ENCODE measurements around the gene DRP2. TPM values are rescaled to one million over a fixed set of nuclear protein-coding genes. Genes with fewer than 3 reads are reported as not detected.

Gene DRP2
- total RNA-seq, 2 donors from 2014 or later: 0.14 to 0.99 TPM

DNA sequence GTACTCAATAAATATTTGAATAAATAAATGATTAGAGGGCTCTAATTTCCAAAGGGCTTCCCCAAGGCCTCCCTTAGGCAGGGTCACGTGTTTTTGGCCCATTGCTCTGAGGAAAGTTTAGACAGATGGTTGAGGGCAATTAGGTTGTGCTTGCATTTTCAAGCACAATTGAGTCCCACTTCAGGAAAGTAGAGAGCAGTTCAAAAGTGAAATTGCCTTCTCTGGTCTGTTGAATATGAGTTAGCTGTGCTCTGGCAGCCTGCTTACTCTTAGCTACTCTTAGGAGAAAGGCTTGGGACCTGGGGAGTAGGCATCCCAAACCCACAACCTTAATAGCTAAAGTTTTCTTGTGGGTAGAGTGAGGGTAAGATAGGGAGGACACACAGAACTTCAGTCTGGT lies 9.0 kb upstream of the DRP2 start:
- Histone ChIP-seq H3K4me3 (no peak overlapping the region), H3K36me3 (no peaks in the 10 kb centered on the region), H3K9me3 (no peaks in the 10 kb centered on the region), H3K27me3 (replicated peaks; ENCODE audit: insufficient read depth) (no peaks in the 10 kb centered on the region), H3K4me1 (ENCODE audit: control insufficient read depth in 1 of 2, low read depth in 2 of 2) (no peaks in the 10 kb centered on the region), H3K27ac (no peak overlapping the region)
- DNase-seq (ENCODE audit: low spot score) (no peak), ATAC-seq (ENCODE audit: insufficient number of reproducible peaks, low FRiP score, low read depth) (no peak)
- TF ChIP-seq, protein P1, sequence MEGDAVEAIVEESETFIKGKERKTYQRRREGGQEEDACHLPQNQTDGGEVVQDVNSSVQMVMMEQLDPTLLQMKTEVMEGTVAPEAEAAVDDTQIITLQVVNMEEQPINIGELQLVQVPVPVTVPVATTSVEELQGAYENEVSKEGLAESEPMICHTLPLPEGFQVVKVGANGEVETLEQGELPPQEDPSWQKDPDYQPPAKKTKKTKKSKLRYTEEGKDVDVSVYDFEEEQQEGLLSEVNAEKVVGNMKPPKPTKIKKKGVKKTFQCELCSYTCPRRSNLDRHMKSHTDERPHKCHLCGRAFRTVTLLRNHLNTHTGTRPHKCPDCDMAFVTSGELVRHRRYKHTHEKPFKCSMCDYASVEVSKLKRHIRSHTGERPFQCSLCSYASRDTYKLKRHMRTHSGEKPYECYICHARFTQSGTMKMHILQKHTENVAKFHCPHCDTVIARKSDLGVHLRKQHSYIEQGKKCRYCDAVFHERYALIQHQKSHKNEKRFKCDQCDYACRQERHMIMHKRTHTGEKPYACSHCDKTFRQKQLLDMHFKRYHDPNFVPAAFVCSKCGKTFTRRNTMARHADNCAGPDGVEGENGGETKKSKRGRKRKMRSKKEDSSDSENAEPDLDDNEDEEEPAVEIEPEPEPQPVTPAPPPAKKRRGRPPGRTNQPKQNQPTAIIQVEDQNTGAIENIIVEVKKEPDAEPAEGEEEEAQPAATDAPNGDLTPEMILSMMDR (IDR thresholded peaks at IDR 0.05): no peak

DNA sequence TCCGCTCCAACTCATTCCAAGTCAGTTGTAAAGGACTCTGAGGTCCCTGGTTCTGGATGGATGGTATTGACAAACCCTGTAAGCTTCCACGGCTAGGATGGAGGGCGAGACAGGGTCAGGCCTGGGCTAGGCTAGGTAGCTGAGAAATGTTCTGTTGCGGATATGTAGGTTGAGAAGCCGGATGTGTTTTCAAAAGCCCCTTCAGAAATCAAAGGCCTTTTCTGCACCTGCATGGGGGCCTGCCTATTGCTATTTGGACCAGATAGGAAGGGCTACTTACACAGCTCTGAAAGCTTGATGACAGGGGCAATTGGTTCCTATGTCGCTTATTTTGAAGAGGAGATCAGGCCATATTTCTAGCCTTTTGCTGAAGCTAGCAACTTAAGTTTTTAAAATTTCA lies 1.9 kb upstream of the DRP2 start:
- Histone ChIP-seq H3K4me3 (no peak overlapping the region), H3K27ac (no peak overlapping the region), H3K27me3 (replicated peaks; ENCODE audit: insufficient read depth) (no peaks in the 10 kb centered on the region), H3K9me3 (no peaks in the 10 kb centered on the region), H3K4me1 (ENCODE audit: control insufficient read depth in 1 of 2, low read depth in 2 of 2) (no peaks in the 10 kb centered on the region), H3K36me3 (no peaks in the 10 kb centered on the region)
- TF ChIP-seq, protein P1 (IDR thresholded peaks at IDR 0.05): no peak
- DNase-seq (ENCODE audit: low spot score) (no peak), ATAC-seq (ENCODE audit: insufficient number of reproducible peaks, low FRiP score, low read depth) (no peak)

DNA sequence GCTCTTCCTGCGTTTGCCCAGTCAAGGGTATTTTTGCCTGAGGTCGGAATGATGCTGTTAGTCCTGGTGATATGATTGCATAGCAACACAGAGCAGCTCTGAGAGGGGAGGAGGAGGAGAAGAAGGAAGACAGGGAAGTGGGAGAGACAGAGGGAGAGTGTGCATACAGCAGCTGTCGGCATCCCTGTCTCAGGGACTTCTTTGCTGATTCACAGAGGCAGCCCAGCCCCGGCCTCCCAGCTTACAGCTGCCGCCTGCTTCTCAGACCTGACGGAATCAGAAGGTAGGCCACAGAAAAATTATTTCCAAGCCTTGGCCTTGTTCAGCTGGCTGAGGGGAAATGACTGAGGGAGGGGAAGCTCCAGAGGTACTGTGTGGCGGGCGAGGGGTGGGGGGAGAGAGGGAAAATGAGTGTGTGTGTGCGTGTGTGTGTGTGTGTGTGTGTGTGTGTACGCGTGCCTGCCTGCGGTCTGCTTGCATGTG lies 319 bp downstream of the DRP2 start:
- Histone ChIP-seq H3K4me3 (no peak overlapping the region), H3K27ac (no peak overlapping the region)

DNA sequence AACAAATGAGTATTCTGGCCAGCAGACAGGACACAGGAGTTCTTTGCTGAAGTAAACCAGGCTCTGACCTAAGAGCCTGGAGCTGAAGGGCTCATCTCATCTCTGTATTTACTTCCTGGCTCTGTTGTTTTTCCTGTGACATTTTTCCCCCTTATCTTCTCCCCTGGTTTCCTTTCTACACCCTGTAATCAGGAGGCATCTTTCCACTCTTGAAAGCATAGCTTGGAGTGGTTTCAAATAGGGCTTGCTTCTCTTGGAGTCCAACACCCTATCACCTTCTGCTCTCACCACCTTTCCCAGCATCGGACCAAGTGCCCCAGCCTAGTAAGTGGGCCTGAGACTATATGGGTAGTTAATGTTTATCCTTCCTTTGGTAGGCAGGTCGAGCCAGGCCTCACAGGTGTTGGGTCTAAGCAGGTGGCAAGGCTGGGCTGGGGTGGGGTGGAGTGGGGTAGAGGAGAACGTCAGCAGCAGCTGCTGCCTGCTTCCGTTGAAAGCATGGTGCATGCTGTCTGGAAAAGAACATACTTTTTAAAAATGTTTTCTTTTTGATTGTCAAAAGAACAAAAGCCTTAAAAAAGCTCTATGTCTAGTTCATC lies 1.2 kb downstream of the DRP2 start:
- Histone ChIP-seq H3K36me3 (no peaks in the 10 kb centered on the region), H3K4me1 (ENCODE audit: control insufficient read depth in 1 of 2, low read depth in 2 of 2) (no peaks in the 10 kb centered on the region), H3K27me3 (replicated peaks; ENCODE audit: insufficient read depth) (no peaks in the 10 kb centered on the region), H3K9me3 (no peaks in the 10 kb centered on the region), H3K4me3 (no peak overlapping the region), H3K27ac (no peak overlapping the region)
- DNase-seq (ENCODE audit: low spot score) (no peak), ATAC-seq (ENCODE audit: insufficient number of reproducible peaks, low FRiP score, low read depth) (no peak)
- TF ChIP-seq, protein P1 (IDR thresholded peaks at IDR 0.05): no peak

More for the DNA sequence above, 319 bp downstream of the DRP2 start:
- H3K9me3 ChIP-seq: no peaks in the 10 kb centered on the region
- H3K36me3 ChIP-seq: no peaks in the 10 kb centered on the region
- ATAC-seq (ENCODE audit: insufficient number of reproducible peaks, low FRiP score, low read depth) (no peak), DNase-seq (ENCODE audit: low spot score) (no peak)
- TF ChIP-seq, protein P1 (IDR thresholded peaks at IDR 0.05): no peak
- no peaks in the 10 kb centered on the region for H3K27me3 ChIP-seq (replicated peaks; ENCODE audit: insufficient read depth)
- no peaks in the 10 kb centered on the region for H3K4me1 ChIP-seq (ENCODE audit: control insufficient read depth in 1 of 2, low read depth in 2 of 2)

- Histone ChIP-seq H3K27ac (no peak overlapping the region), H3K36me3 (no peaks in the 10 kb centered on the region), H3K27me3 (replicated peaks; ENCODE audit: insufficient read depth) (no peaks in the 10 kb centered on the region), H3K9me3 (no peaks in the 10 kb centered on the region), H3K4me1 (ENCODE audit: control insufficient read depth in 1 of 2, low read depth in 2 of 2) (no peaks in the 10 kb centered on the region), H3K4me3 (no peak overlapping the region)
- TF ChIP-seq, protein P1 (IDR thresholded peaks at IDR 0.05): no peak
- no peak for DNase-seq (ENCODE audit: low spot score)
- ATAC-seq (ENCODE audit: insufficient number of reproducible peaks, low FRiP score, low read depth): no peak
Observed at GRCh38 chrX:101223226-101223625, 3.6 kb downstream of the DRP2 start.
